Measurements from ENCODE around the gene RIPOR2. TPM values are rescaled to one million over a fixed set of nuclear protein-coding genes. Genes with fewer than 3 reads are reported as not detected.

The RIPOR2 gene
- total and polyA plus RNA-seq, 2 of the 13 experiments (the other 11 are each of a cell fraction or from before 2014, with no cell fraction given) = 0.02 to 0.05 TPM

GRCh38 chr6:24855395-24856245 is 80.1 kb downstream of the RIPOR2 start:
- no peaks in the 10 kb centered on the region for H3K79me2 ChIP-seq (ENCODE audit: insufficient read depth, low read length)
- H3K27ac ChIP-seq (ENCODE audit: extremely low read length, insufficient read depth, low read length) = no peak overlapping the region
- BruUV-seq (replicated peaks) = no TSS peak
- peak; percentile 60 for DNase-seq (ENCODE audit: low spot score)
- H4K20me1 ChIP-seq (ENCODE audit: insufficient read depth, low read length) = no peaks in the 10 kb centered on the region
- intact Hi-C loops (cut with micrococcal nuclease; ENCODE audit: unreplicated experiment) (loop anchor here (1.0 kb wide), 2 partner anchors 137 to 215 kb away; no protein-coding TSS in a partner anchor), in situ Hi-C loops (cut with HindIII; ENCODE audit: extremely low pct_ligation_motif_present, low pct_unique_long_range_greater_than_20kb) (loop anchor here (5.0 kb wide), 2 partner anchors 137 to 217 kb away; no protein-coding TSS in a partner anchor)
- peaks cover 5% of the 10 kb centered on the region; the same call in 1 of the 2 replicates for H3K4me1 ChIP-seq (ENCODE audit: insufficient read depth, low read length)
- H3K9me3 ChIP-seq (ENCODE audit: low read length) = no peaks in the 10 kb centered on the region
- peak; percentile 94 for FAIRE-seq
- H2AFZ ChIP-seq (ENCODE audit: low read length) = no peak overlapping the region
- WGBS (ENCODE audit: low lambda C conversion rate) = 17% methylated on average over 19 of the region's 19 CpGs
- no peaks in the 10 kb centered on the region for H3K36me3 ChIP-seq (replicated peaks in 1 of 2; ENCODE audit: control insufficient read depth in 1 of 2, insufficient read depth in 2 of 2, low read length in 2 of 2)
- peak overlapping the region; percentile 14; the same call in 1 of the 2 replicates for H3K4me2 ChIP-seq (ENCODE audit: low read depth, low read length)
- H3K27me3 ChIP-seq (ENCODE audit: control insufficient read depth in 1 of 2, insufficient read depth in 2 of 2, low read length in 2 of 2) = peaks cover 0 to 13% of the 10 kb centered on the region in 2 experiments; a peak in 3 of 5 replicates
- no peak overlapping the region for H3K4me3 ChIP-seq (replicated peaks in 1 of 3; ENCODE audit: insufficient read depth in 1 of 3, low read depth in 2 of 3, low read length in 3 of 3)
- ChIA-PET POLR2A (interaction anchor here (0.8 kb wide), 1 partner anchor 136 kb away, joined by 3 read pairs; no protein-coding TSS in a partner anchor), CTCF (ENCODE audit: low intra/inter-chr PET ratio, low total read pairs) (interaction anchor here (0.8 to 3.7 kb wide), 4 partner anchors 134 to 215 kb away, joined by 3 to 41 read pairs (median 10); no protein-coding TSS in a partner anchor)
- ATAC-seq = peak; percentile 89
- H3K9ac ChIP-seq (ENCODE audit: insufficient read depth, low read depth, low read length) = no peak overlapping the region
- TF ChIP-seq ZBTB26 (CRISPR knock-in tag; IDR thresholded peaks at IDR 0.05; ENCODE audit: borderline replicate concordance) (no peak), RBFOX2 (IDR thresholded peaks at IDR 0.05; ENCODE audit: low read depth, low read length) (no peak), THAP11 (CRISPR knock-in tag; IDR thresholded peaks at IDR 0.05) (0 out of 2 replicates have a peak, but pooled peaks have one; percentile 18), IRX3 (CRISPR knock-in tag; IDR thresholded peaks at IDR 0.05; ENCODE audit: borderline replicate concordance, low read depth) (no peak), TMF1 (CRISPR knock-in tag; IDR thresholded peaks at IDR 0.05; ENCODE audit: low read depth) (no peak), PHB2 (IDR thresholded peaks at IDR 0.05; ENCODE audit: partially characterized antibody) (no peak), MEIS2 (CRISPR knock-in tag; IDR thresholded peaks at IDR 0.05) (0 out of 2 replicates have a peak, but pooled peaks have one; percentile 26), ZFX (CRISPR knock-in tag; IDR thresholded peaks at IDR 0.05; ENCODE audit: low read depth) (no peak), ZNF282 (IDR thresholded peaks at IDR 0.05; ENCODE audit: partially characterized antibody) (no peak), KLF11 (CRISPR knock-in tag; IDR thresholded peaks at IDR 0.05) (0 out of 2 replicates have a peak, but pooled peaks have one; percentile 3), ZNF30 (CRISPR knock-in tag; IDR thresholded peaks at IDR 0.05) (no peak), ZNF512B (CRISPR knock-in tag; IDR thresholded peaks at IDR 0.05; ENCODE audit: borderline replicate concordance) (0 out of 2 replicates have a peak, but pooled peaks have one; percentile 59), ZNF720 (CRISPR knock-in tag; IDR thresholded peaks at IDR 0.05) (no peak), ZNF446 (CRISPR knock-in tag; IDR thresholded peaks at IDR 0.05) (no peak), TBX2 (CRISPR knock-in tag; IDR thresholded peaks at IDR 0.05; ENCODE audit: borderline replicate concordance) (0 out of 2 replicates have a peak, but pooled peaks have one; percentile 27), ZNF557 (CRISPR knock-in tag; IDR thresholded peaks at IDR 0.05) (no peak), ZNF816 (CRISPR knock-in tag; IDR thresholded peaks at IDR 0.05; ENCODE audit: borderline replicate concordance) (no peak), ZNF274 (CRISPR knock-in tag; IDR thresholded peaks at IDR 0.05) (peak; percentile 47; the same call in 1 of the 2 replicates), NR2F1 (CRISPR knock-in tag; IDR thresholded peaks at IDR 0.05) (no peak), KLF16 (CRISPR knock-in tag; IDR thresholded peaks at IDR 0.05) (no peak), STAG1 (CRISPR knock-in tag; IDR thresholded peaks at IDR 0.05) (peak; percentile 90)
